ENCODE results near the gene ZNF679.
"Not testable (repeated sequence)": the region's sequence is repeated elsewhere in the genome, so short reads cannot be mapped to it uniquely, and the experiment has no call there.

ZNF679 gene

GRCh38 chr7:64312826-64313225 lies 84.6 kb downstream of the ZNF679 start:
- no peak for DNase-seq

- peak; percentile 80 for DNase-seq
Measured at GRCh38 chr7:64313740-64314491, 85.6 kb downstream of the ZNF679 start, which contains the start of gene ZNF736. Gene ZNF736 (plus strand): TSS chr7:64313961. CDS start chr7:64314151, 190 bp downstream.

- no peak for DNase-seq
Measured at GRCh38 chr7:64314566-64314965, 86.3 kb downstream of the ZNF679 start.

- DNase-seq = not testable (repeated sequence)
Measured at GRCh38 chr7:64316031-64316742, 87.9 kb downstream of the ZNF679 start.
